Measurements from ENCODE around the gene IGFBP5.

- TF ChIP-seq CTCF (conservative IDR thresholded peaks at IDR 0.05; ENCODE audit: low read length) (no peak), EZH2phosphoT487 (IDR thresholded peaks at IDR 0.05; ENCODE audit: borderline replicate concordance, low read depth, low read length) (no peak)
Observed at GRCh38 chr2:216659276-216659675, 36.1 kb downstream of the IGFBP5 start.
